ENCODE data around the gene FRMD3.

FRMD3 gene

DNA sequence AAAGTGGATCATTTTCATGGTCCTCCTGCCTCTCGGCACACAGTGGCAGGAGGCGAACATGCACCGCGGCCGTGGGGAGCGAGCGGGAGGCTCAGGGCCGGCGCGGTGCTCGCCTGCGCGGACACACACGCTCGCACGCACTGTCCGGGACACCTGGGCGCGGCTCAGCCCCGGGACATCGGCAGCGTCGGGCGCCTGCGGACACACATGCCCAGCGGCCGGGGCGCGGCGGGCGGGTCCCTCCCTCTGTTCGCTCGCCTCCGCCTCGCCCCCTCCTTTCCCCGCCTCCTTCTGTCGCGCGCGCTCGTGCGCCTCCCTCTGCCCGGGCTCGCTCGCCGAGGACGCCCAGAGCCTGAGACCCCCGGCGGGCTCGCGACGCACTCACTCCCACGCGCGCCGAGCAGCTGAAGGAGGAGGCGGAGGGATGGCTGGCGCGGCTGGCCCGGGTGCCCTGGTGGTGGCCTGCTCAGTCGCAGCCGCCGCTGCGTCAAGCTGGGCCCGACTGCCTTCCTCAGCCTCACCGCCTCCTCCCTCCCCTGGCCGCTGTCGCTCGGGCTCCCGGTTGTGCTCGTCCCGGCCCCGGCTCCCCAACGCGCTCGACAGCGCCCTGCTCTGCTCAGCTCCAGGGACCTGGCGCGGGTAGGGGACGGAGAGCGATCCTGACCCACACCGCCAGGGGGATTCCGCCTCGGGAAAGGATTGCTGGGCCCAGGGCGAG is at the start of gene FRMD3:
TSS of gene FRMD3 (minus strand) at position 230 of the 718 bp plus-strand sequence. CDS start at position 60, 170 bp downstream.
- DNase-seq (ENCODE audit: low read depth, low spot score): no peak

DNA sequence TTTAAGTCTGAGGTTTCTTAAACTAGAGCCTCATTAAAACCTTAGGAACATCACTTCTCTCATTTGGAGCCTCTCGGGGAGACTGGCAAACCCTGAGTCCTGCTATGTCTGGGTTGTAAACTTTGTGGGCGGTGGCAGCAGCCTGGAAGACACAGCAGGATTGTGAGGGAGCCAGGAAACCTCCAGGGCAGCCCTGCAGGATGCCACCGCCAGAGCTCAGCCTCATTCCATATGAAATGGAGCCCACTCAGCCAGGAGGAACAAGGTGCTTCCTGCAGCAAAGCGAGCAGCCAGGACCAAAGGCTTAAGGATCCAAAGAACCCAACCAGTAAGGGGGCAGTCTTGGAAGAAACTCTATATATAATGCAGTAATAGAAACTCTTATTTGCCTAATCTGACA is 46.8 kb upstream of the FRMD3 start:
- no peak for DNase-seq (ENCODE audit: low read depth, low spot score)

DNA sequence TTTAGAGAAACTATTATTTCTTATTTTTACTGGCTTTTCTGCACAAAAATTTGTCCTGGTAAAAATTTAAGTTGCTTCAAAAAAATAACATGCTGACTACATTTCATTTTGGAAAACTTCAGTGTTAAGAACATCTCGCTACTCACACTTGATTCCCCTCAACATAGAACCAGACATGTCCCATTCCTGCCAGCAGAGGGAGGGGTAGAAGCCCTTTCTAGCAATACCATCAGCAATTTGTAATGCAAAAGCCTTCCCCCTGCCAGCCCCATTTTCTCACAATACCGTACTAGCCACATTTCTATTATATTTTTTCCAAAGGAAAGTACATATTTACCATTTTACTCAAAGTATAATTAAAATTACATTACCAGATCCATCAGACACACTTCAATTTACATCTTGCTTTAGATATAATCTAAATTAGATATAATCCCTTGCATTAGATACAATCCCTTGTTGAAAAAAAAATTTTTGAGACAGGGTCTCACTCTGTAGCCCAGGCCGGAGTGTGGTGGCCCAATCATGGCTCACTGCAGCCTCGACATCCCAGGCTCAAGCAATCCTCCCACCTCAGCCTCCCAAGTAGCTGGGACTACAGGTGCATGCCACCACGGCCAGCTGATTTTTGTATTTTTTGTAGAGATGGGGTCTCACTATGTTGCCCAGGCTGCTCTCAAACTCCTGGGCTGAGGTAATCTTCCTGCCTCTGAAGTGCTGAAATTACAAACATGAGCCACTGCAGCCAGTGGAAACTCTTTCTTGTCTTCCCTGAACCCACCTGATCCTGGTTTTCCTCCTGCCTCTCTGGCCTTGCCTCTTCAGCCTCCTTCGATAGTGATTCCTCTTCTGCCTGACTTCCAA is 45.2 kb upstream of the FRMD3 start:
- DNase-seq (ENCODE audit: low read depth, low spot score): no peak

DNA sequence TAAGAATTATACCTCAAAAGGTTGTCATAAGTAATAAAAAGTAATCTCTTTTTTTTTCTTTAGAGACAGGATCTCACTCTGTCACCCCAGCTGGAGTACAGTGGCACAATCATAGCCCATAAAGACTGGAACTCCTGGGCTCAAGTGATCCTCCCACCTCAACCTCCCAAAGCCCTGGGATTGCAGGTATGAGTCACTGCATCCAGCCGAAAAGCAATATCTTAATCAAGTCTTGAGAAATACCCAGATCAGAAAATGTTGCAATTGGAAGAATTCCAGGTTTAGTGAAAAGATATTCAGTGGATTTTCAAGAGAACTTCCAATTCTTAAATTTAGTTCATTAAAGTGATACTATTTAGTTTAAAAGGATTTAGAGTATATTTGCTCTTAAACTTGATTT is 43.8 kb upstream of the FRMD3 start:
- no peak for DNase-seq (ENCODE audit: low read depth, low spot score)

DNA sequence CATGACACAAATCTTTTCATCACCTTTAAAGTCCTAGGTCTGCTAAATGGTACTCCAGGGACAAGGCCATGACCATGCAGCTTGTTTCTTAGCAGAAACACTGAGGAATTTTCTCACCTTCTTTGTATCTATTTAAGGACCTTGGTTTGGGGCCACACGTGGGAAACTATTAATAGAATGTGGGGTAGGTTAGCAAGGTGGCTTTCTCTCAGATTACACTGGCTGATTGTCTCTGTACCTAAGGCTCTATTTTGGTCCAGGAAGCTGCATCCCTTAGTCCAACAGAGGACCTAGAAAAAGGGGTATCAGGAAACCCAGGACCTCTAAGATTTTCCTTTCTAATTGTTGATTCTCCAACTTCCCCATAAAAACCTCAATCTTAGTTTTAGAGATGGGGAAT is 36.3 kb upstream of the FRMD3 start:
- DNase-seq (ENCODE audit: low read depth, low spot score): no peak

DNA sequence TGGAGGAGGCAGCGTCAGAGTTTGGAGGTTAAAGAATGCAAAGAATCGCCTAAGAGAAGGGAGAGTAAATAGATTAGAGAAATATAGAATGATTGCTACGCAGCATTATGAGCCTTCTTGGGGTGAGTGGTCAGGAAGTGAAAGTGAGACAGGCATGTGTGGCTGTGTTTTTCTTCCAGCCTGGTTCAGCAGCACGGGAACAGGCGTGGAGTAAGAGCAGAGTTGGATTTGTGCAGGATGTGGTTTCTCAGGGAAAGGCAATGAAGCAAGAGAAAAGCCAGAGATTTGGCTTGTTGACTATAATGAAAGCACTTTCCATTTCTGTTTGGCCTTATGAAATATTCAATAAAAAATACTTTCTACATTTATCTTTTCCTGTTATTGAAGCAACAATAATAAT is 34.3 kb upstream of the FRMD3 start:
- DNase-seq (ENCODE audit: low read depth, low spot score): peak; percentile 59

DNA sequence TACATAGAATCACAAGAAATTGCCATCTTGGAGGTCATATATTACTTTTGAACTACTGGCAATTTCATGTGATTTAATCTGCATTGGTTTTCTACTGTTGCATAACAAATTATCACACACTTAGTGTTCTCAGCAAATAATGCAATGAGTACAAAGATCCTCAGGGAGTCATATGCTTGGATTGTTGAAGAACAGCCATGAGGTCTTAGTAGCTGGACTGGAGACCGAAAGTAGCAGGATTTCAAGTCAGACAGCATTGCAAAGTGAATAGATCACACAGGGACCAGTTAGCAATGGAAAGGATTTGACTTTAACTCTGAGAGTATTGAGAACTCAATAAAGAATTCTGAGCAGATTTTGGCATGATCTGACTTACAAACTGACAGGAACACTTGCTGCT is 32.2 kb upstream of the FRMD3 start:
- no peak for DNase-seq (ENCODE audit: low read depth, low spot score)

DNA sequence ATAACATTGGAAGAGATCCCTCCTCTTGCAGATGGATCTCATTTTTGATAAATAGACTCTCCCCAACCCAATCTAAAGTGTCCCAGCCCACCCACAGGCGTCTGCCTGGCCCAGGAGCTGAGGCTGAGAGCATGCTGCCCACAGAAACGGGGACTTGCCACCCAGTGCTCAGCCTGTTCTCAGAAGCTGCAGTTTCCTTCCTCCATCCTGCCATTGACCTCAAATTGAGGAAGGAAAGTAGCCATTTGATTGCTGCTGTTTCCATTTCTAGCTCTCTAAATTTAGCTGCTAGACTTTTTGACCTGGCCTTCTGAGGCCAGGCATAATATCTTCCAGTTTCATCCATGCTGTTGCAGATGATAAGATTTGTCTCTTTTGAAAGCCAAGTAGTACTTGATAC is 31.1 kb upstream of the FRMD3 start:
- DNase-seq (ENCODE audit: low read depth, low spot score): no peak

DNA sequence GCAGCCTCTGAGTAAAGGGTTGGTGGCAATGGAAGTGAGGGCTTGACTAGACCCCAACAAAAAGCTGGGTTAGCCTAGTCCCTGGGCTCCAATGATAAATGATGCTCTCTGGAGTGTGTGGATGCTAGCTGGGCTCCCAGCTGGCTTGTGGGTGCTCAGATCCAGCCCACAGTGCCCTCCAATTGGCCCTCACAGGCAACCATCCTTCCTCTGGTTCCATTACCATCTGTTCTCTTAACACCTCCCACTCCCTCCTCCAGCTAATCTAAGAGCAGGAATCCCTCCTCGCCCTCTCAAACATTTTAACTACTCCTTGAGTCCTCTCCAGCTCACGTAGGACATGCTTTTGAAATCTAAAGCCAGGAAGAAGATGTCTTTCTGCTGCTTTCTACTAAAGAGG is 25.2 kb upstream of the FRMD3 start:
- DNase-seq (ENCODE audit: low read depth, low spot score): no peak

DNA sequence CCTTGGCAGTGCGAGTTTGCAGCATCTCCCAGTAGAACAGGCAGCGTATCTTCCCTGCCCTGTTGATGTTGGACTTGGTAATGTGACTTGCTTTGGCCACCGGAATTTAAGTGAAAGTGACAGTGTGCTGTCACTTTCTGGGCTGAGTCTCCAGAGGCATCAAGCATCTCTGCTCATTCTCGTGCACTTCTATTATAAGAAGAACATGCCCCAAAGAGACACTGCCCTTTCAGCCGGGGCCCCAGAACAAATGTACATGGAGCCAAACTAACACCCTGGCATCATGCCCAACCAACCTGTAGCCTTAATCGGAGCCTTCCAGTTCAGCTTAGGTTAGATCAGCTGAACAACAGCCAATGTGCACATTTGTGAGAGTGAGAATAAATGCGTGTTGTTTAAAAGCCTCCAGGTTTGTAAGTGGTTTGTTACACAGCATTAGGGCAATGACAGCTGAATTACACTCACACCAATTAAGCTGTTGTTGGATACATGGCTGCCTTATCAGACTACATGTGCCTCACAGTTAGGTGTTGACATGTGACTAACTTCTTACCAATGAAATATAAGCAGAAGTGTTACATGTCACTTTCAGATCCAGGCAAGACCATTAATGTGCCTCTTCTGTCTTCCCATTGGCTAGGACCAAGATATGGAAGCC is 22.1 kb upstream of the FRMD3 start:
- DNase-seq (ENCODE audit: low read depth, low spot score): no peak

DNA sequence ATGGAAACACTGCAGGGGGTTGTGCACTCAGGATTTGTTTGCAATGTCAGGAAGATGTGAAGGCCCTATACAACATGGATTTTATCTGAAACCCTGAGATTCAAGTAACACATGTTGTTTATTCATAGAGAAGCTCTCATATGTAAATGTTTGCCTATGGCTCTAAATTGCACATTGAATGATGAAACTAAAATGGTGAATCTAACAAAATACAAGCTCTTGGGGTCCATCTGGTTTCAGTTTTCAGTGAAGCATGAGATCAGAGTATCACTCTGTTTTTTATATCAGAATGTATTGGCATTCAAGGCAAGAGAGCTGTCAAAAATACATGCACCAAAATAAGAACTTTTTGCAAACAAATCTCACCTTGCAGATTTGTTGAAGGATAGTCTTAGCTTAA is 19.6 kb upstream of the FRMD3 start:
- no peak for DNase-seq (ENCODE audit: low read depth, low spot score)

DNA sequence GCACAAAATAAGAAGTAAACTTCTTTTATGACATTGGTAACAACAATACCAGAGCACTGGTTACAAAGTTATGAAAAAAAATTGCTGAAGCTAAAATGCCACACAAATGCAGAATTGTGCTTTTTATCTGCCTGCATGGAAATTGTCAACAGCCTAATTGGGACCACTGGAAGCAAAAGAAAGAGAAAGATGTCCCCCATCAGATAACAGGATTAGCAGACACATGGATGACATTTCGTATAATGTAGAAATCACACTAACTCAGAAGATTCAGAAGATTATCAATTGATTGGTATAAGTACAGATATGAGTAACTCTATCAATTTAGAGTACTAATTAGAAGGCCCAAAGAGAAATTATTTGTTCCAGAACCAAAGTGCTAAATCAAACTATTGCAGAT is 19.1 kb upstream of the FRMD3 start:
- DNase-seq (ENCODE audit: low read depth, low spot score): no peak

DNA sequence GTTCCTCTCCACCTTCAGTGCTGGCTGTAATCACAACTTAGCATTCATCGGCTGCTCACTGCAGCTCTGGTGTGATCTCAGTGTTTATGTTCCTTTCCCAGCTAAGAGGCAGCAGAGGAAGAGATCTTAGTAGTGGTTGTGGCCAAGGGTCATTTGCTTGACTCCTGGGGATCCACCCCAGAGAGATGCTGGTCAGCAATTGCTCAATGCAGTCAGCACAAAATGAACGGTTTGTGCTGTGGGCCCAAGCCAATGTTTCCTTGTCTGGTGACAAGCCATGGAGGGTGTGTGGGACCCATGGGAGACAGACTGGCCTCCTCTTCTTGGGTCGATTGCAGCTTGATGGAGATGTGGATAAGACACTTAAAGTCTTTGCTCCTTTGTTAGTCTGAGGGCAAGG is 16.1 kb upstream of the FRMD3 start:
- no peak for DNase-seq (ENCODE audit: low read depth, low spot score)

DNA sequence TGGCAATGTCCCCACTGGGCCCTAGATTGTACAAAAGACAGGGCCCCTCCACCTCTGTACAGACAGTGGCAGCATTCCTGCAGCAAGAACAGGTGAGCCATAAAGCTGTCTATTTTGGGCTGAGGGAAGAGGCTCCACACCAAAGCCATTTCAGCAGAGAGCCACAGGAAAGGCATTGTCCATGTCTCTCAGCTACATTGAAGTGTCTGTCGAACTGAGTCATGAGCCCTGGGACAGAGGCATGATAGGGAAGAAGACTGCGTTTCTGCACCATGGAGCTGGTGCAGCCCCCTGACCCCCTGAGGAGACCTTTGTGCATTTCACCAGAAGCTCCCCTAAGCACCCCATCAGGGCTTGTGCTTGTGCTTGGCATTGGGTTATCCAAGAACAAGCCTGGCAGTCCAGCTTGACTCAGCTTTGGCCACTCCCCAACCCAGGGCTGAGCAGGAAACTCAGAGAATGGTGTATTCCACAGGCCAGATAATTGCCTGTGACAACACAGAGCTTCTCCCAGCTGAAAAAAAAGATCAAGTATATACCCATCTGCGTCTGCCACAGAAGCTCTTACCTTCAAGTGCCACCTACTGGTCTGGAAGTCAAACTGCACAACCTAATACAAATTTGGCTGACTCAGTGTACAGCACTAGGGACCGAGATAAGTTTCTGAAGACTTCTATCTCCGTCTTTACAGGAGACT is 5.9 kb upstream of the FRMD3 start:
- DNase-seq (ENCODE audit: low read depth, low spot score): no peak

DNA sequence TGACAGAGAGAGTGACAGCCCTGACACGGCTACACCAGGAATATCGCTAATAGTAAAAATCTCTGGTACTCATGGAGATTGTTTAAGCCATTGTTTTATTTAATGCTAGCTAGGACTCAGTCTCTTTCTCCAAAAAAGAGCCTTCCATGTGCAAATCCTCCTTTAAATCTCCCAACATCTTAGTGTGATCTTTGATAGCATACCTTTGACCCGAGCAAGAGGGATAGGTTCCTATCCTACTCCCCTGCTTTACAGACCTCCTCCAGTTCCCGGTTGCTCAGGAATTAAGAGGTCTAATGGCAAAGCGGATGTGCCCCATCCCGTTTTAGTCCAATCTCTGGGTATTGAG is 663 bp upstream of the FRMD3 start:
- no peak for DNase-seq (ENCODE audit: low read depth, low spot score)

DNA sequence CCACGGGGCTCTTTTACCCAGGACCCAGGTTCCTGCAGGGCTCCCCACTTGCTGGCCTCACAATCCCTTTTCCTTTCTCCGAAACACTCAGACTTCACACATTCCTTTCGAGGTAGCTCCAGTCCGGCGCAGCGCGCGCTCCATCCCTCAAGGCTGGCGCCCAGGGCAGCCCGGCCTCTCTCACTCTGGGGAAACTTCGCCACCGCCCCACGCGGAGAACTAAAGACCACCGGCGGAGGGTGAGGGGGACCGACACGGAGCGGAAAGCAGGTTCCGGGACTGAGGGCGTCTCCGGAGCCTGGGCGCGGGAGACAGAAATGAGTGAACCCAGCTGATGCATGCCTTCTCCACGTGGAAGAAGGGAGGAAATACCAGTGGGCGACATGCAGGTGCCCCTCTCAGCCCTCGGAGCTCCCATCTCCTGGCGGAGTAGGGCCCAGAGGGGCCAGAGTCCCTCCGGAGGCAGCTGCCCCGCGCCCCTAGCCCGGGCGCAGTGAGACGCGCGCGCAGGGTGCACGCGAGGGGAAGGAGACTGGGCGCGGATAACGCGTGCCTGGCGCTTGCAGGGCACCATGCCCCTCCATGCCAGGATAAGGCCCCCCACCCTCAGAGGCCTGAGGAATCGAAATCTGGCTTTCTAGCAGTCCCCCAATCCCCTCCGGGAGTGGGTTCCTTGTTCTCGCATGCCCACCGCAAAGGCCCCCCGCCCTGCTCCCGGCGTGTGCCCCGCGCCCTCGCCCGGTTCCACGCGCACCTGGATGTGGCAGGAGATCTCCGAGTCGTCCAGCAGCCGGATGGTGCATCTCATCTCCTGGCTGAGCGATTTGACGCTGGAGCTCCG is 650 bp downstream of the FRMD3 start:
- DNase-seq (ENCODE audit: low read depth, low spot score): no peak

DNA sequence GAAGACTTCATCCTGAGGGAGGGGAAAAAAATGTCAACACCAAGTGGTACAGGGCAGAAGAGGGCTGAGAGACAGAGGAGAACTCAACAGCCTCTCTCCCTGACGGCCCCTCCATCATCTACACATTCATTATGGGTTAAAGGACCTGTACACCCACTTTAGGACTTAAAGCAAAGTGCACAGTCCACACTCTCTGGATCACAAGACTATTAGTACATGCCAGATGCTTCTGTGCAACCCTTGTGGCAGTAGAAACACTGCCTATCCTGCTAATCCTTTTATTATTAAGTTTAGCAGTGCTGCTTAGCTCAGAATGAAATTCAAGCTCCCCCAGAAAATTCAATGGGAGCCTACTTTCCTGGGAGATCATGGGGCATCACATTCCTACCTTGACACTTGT is 1.9 kb downstream of the FRMD3 start:
- DNase-seq (ENCODE audit: low read depth, low spot score): no peak

DNA sequence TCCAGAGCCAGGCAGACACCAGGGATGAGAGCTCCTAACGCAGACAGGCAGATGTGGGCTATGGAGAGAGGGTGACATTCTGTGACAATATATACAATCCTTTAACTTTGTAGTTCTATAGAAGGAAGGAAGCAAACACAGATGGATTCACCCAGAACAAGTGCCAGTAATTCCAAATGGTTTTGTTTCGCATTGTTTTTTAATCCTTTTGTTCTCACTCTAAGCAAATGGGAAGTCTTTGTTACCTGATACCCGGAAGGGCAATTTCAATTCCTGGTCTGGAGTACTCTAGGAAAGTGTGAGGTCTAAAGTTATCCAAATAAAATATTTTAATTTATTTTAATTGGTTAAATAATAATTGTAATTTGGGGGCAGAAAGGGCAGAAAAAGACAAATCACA is 2.5 kb downstream of the FRMD3 start:
- no peak for DNase-seq (ENCODE audit: low read depth, low spot score)

DNA sequence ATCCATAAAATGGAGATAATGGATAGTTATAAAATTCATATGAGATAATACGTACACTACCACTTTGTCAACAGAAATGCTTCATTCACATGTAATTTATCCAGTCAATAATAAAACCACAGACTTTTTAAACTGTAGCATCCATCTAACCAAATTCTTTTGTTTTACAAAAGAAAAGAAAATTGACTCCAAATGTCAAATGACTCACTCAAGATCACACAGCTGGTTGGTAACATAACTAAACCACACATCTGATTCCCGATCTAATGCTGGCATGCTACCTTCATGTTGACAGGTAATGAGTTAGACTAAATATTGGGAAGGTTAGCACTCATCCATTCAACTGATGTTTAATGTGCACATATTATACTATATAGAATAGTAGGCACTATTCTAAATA is 4.9 kb downstream of the FRMD3 start:
- DNase-seq (ENCODE audit: low read depth, low spot score): no peak

DNA sequence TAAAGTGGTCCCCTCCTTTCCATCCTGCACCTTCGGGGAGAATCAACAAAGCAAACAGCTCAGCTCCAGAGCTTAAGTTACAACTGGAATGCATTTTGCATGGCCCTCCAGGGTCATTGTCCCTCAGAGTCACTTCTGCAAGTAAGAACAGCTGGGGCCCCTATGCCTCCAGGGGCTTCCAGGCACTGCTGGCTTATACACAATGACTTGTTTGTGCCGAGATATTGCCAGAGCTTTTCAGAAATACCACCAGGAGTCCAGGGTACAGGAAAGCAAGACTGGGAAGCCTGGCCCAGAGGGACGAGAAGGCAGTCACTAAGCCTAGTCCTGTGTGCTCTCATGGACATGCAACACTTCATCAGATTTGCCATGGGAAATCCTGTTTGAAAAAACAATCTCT is 11.3 kb downstream of the FRMD3 start:
- no peak for DNase-seq (ENCODE audit: low read depth, low spot score)

DNA sequence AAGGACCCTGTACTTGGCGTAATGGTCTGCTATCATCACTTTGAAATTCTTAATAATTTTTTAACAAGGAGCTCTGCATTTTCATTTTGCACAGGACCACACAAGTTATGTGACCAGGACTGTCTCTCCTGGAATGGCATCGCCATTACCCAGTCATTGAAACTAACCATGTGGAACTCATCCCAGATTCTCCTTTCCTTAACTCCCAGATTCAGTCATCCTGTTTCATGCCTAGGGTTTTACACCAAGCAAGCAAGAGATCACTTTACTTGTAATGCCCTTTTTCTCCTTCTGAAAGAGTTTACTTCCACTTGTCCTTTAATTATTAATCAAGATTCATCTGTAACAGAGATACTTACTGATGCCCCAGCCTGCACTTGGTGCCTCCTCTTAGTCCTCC is 12.0 kb downstream of the FRMD3 start:
- DNase-seq (ENCODE audit: low read depth, low spot score): no peak
